NCI-H187 (cell line): ENCODE measurements around the gene TMCC2.
"Not testable (repeated sequence)": the region's sequence is repeated elsewhere in the genome, so short reads cannot be mapped to it uniquely, and the experiment has no call there.

ENCODE experiments used
- DNase-seq, 2 experiments: peaks; one replicate each; lab custom pipeline; 2025; lab: John Stamatoyannopoulos, UW

TMCC2 gene, protein sequence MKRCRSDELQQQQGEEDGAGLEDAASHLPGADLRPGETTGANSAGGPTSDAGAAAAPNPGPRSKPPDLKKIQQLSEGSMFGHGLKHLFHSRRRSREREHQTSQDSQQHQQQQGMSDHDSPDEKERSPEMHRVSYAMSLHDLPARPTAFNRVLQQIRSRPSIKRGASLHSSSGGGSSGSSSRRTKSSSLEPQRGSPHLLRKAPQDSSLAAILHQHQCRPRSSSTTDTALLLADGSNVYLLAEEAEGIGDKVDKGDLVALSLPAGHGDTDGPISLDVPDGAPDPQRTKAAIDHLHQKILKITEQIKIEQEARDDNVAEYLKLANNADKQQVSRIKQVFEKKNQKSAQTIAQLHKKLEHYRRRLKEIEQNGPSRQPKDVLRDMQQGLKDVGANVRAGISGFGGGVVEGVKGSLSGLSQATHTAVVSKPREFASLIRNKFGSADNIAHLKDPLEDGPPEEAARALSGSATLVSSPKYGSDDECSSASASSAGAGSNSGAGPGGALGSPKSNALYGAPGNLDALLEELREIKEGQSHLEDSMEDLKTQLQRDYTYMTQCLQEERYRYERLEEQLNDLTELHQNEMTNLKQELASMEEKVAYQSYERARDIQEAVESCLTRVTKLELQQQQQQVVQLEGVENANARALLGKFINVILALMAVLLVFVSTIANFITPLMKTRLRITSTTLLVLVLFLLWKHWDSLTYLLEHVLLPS

GRCh38 chr1:205227584-205228013 lies at the start of gene TMCC2:
TSS of gene TMCC2 (plus strand) at chr1:205227946. CDS start at chr1:205228565, 619 bp downstream.
- DNase-seq = peak; percentile 95 to 97

- DNase-seq = no peak
Measured at GRCh38 chr1:205179842-205180241, 47.9 kb upstream of the TMCC2 start.

DNA sequence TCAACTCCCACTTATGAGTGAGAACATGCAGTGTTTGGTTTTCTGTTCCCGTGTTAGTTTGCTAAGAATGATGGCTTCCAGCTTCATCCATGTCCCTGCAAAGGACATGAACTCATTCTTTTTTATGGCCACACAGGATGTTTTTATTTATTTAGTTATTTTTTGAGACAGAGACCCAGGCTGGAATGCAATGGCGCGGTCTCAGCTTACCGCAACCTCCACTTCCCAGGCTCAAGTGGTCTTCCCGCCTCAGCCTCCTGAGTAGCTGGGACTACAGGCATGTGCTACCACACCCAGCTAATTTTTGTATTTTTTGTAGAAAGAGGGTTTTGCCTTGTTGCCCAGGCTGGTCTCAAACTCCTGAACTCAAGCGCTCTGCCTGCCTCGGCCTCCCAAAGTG lies 47.4 kb upstream of the TMCC2 start:
- not testable (repeated sequence) for DNase-seq

- DNase-seq = no peak
Measured at GRCh38 chr1:205182930-205183329, 44.8 kb upstream of the TMCC2 start.

GRCh38 chr1:205183676-205184335 lies 43.9 kb upstream of the TMCC2 start:
- no peak for DNase-seq

GRCh38 chr1:205186191-205186590 lies 41.6 kb upstream of the TMCC2 start:
- DNase-seq = no peak

DNA sequence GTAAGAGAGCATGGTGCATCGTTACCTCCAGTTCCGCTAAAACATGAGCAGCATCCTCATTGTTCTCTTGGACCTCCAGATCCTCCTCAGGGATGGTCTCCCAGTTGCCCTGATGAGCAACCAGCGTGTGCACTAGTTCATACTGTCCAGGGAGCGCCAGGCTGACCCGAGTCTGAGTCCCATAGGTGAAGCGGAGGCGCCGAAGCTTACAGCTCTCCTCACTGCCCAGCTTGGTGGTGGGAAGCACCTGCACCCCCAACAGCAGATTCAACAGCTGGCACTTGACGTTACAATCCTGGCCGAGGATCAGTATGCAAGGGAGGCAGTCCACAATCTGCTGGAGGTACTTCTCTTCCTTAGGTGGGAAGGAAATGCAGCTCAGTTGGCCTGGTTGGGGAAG lies 40.3 kb upstream of the TMCC2 start:
- no peak for DNase-seq

DNA sequence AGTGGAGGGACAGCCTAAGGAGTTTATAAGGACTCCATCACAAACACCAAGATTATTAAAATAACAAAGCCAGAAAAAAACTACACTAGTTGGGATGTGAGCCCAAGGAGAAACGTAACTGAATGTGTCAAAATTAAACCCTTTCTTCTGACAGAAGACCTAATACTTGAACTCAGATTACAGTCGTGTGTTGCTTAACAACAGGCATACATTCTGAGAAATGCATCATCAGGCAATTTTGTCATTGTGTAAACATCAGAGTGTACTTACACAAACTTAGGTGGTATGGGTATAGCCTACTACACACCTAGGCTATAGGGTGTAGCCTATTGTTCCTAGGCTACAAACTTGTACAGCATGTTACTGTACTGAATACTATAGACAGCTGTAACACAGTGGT lies 39.6 kb upstream of the TMCC2 start:
- DNase-seq = no peak

GRCh38 chr1:205188596-205188995 lies 39.1 kb upstream of the TMCC2 start:
- DNase-seq = no peak

DNA sequence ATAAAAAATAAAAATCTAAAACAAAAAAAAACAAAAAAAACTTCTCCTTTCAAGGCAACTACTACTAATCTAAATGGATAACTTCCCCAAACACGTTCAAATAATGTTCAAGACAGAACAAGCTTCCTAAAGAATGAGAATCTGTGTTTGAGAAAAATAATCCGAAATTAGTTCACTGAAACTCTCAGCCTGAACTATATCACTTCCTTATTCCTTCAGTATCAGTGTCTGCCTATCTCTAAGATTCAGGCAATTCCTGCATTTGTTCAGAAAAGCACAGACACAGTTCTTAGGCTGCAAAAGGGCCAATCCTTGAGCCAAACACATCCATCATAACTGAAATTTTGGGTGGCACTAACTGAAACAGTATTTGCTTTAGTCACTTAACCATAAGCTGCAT lies 38.6 kb upstream of the TMCC2 start:
- DNase-seq = no peak

GRCh38 chr1:205190845-205191577 lies 36.7 kb upstream of the TMCC2 start:
- no peak for DNase-seq

GRCh38 chr1:205191622-205192021 lies 36.1 kb upstream of the TMCC2 start:
- no peak for DNase-seq

DNA sequence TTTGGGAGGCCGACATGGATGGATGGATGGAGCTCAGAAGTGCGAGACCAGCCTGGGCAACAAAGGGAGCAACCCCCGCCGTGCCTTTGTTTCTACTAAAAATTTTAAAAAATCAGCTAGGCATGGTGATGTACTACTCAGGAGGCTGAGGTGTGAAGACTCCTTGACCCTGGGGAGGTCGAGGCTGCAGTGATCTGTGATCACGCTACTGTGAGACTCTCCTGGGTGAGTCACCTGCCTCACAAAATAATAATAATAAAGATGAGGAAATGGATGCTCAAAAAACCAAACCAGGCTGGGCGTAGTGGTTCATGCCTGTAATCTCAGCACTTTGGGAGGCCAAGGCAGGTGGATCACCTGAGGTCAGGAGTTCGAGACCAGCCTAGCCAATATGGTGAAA lies 35.5 kb upstream of the TMCC2 start:
- DNase-seq = no peak

DNA sequence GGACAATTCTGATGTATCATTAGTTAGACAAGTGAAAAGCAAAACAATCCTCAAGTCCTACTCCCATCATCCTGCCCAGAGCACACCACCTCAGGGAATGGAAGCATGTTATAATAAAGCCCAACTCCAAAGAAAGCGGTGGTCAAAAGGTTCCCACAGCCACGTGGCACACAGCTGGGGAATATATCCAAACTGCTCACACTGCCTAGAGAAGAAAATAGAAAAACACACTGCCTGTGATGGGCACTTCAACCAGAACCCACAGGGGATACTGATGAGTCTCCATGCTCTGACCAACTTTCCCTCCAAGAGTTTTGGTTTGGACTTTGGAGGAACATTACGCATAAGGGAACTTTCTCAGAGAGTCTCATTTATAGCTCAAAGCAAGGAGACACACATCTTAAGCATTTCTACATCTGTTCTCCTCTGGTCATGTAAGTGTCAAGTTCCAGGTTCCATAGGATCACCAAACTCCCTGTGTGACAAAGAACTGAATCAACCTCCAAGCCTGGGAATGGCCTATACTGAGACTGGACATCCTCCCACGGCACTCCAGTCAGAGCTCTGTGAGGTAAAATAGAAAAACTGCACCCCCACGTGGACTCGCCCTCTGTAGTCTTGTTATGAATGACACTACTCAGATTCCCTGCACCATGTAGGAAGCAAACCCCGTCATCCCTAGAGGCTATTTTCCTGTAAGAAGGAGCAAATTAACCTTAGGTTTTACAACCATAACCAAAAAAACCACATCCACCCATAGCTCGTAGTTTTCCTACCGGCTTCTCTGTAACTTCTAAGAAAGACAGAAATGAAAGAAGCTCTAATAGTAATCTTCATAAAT lies 28.4 kb upstream of the TMCC2 start:
- no peak for DNase-seq

GRCh38 chr1:205199931-205200299 lies 27.8 kb upstream of the TMCC2 start:
- no peak for DNase-seq

- no peak for DNase-seq
Measured at GRCh38 chr1:205204552-205204951, 23.2 kb upstream of the TMCC2 start.

DNA sequence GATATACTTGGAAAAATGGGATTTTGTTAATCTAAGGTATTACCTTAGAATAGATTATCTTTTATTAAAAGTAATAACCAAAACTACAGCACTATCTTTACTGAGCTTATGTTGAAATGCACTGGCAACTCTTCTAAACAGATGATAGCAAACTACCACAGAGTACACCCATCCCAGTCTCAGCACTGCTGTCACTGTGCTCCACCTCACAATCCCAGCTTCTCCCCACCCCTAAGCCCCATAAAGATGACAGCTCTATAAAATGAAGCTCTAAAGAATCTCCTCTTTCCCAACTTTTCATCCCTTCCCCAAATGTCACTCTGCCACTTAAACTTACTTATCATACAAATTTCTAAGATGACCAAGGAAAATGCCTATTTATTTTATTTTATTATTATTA lies 22.7 kb upstream of the TMCC2 start:
- DNase-seq = no peak

GRCh38 chr1:205208811-205209210 lies 18.9 kb upstream of the TMCC2 start:
- no peak for DNase-seq

DNA sequence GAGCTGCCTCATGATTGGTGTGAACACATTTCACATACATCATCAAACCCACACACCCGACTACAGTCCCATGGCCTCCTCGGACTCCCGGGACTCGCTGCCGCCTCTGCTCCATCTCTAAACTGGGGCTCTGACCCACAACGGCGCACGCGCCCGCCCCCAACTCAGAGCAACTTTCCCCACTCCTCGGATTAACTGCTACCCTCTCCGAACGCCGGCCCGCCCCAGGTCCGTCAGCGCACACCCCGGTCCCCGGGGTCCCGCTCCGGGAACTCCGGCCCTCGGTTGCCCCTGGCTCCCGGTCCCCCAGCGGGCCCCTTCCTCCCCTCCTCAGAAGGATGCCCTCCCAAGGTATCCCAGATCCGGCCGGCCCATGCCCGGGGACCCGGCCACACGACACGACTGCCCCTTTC lies 17.0 kb upstream of the TMCC2 start:
- DNase-seq = peak in 1 of 2 experiments; percentile 55

- peak; percentile 96 to 99 for DNase-seq
Measured at GRCh38 chr1:205211169-205211838, 16.4 kb upstream of the TMCC2 start, which contains the start of gene DSTYK. TSS of gene DSTYK (minus strand) at chr1:205211702. CDS start at chr1:205211535, 167 bp downstream.
